GM21381 (cell line): ENCODE measurements around the gene CDC40.
A peak's percentile ranks its signal among the peaks of the same experiment; 100 is the strongest.
"Not testable (repeated sequence)": the region's sequence is repeated elsewhere in the genome, so short reads cannot be mapped to it uniquely, and the experiment has no call there.

ENCODE experiments used
- ATAC-seq: cut with Tn5 transposase; IDR thresholded peaks from one replicate; pipeline ENCODE4 v1.9.1; 2021; ENCODE audit warnings: mild to moderate bottlenecking, moderate library complexity; ENCODE audit not compliant: unreplicated experiment

CDC40 gene

DNA sequence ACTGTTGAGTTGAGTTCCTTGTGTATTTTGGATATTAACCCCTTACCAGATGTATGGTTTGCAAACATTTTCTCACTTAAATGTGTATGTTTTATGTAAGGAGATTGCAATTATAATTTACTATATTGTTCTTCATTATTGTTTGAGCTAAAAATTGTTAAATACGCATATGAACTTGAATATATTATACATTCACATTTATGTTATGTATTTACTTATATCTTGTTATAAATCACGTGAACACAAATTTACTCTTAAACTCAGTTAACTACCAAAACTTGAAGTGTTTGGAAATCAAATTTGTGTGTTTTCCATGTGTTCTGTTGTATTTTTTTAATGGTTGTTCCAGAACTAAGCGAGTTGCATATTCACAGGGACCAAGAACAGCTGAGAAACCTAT lies 18.3 kb downstream of the CDC40 start:
- no peak for ATAC-seq

DNA sequence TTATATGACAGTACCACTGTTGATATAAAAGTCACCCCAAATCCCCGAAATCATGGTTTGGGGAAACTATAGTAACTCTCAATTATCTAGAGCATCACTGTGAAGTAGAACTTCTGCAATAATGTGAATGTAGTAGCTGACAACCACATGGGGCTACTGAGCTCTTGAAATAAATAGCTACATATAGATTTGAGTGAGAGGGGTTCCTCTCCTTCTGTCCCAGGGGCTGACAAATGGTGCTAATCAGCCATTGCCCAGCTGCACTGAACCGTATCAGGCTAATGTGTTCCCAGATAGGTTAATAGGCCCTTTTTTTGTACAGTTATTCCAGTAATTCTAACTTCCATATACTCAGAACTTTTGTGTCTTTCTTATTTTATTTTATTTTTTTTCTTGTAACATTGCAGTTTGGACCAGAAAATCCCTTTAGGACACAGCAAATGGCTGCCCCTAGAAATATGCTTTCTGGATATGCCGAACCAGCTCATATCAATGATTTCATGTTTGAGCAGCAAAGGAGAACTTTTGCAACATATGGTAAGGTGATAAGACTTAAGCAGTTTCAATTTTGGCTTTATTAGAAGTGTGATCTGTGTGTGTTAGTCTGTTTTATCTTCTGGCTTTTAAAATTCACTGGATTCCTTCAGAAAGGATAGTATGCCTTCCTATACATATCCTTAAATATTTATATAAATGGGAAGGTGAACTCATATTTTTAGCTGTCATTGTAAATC lies 21.1 kb downstream of the CDC40 start:
- no peak for ATAC-seq

DNA sequence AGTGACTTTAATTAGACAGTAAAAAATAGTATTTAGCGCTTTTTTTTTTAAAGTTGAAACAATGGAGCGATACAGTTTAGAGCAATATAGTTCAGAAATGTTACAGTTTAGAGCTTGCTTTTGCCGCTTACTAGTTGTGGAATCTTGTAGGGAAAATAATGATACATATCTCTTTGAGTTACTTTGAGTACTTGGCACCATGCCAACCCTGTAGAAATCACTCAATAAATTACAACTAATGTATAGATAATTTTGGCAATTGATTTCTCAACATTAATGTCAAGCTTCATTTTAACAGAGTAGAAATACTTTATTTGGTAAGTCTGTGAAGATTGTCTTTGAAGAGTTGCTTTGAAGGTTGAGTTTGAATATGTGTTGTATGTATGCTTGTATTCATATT lies 27.4 kb downstream of the CDC40 start:
- ATAC-seq, result no peak

DNA sequence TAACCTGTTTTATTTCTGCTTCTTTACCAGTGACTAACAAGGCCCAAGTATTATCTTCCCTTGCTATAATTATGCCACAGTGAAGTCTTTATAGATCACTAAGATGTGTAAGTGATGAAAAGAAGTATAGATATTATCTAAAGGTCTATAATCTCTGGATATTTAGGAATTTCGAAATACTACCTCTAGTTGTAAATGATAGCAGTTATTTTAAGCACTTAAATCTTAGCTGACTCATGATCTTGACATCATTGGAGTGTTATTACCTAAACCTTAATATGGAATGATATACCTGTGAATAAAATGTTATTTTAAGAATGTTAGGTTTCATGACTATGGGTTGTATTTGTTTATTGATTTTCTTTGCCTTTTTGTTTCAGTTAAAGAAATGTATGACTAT lies 31.5 kb downstream of the CDC40 start:
- no peak for ATAC-seq

DNA sequence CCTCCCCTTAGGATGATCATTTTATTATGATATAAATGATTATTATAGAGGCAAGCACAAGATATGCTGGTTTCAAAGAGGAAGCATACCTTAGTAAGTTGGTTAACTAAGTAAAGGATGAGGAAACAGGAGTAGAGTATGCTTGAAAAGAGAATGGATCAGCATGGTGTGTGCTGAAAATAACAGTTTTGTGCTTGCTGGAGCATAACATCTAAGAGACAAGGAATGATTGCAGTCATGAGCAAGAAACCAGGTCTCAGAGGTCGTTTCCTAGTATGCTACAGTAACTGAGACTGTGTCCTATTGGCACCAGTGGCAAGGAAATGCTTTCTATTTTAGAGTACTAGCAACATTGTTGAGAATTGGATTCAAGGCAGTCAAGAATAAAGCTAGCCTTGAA lies 34.1 kb downstream of the CDC40 start:
- no peak for ATAC-seq

DNA sequence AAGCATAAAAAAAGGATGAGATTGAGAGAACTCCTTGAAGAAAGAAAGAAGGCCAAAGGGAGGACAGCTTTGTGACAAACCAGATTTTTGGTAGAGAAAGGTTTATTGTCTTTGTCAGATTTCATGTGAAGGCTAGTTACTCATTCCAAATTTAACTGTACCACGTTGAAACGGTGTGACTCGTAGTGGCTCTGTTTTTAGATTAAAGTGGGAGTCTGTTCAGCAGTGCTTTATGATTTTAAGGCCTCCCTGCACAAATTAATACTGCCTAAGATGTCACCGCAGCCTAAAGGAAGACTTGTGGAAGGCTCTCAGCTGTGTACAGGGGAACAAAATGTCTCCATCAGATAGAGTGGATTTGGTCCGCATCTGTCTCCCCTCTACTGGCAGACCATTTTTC lies 35.9 kb downstream of the CDC40 start:
- ATAC-seq, result no peak

DNA sequence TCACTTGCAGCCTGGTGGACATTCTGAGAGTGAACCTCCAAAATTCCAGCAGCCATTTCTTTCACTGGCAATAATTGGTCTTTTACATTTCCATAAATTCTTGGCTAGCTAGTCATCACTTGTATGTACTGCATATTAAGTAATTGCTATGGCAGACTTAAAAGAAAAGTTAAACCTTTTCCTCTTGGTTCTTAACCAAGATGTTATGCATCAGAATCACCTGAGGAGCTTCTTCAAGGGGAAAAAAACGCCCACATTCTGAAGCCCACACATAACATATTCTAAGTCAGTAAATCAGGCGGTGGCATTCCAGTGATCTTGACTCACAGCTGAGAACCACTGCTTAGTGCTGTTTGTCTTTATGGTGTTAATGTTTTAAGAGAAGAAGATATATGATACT lies 37.0 kb downstream of the CDC40 start:
- no peak for ATAC-seq

DNA sequence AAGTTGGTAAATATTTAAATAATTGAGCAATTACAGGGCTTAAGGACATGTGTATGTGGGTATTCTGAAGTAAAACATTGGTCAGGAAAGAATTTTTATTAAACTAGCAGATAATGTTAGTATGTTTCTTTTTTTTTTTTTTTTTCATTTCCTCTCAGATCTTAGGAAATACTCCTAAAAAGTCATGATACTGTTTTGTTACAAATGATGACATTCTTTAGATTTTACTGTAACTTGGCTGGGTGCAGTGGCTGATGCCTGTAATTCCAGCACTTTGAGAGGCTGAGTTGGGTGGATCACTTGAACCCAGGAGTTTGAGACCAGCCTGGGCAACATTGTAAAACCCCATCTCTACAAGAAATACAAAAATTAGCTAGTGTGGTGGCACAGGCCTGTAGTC lies 41.5 kb downstream of the CDC40 start:
- no peak for ATAC-seq

DNA sequence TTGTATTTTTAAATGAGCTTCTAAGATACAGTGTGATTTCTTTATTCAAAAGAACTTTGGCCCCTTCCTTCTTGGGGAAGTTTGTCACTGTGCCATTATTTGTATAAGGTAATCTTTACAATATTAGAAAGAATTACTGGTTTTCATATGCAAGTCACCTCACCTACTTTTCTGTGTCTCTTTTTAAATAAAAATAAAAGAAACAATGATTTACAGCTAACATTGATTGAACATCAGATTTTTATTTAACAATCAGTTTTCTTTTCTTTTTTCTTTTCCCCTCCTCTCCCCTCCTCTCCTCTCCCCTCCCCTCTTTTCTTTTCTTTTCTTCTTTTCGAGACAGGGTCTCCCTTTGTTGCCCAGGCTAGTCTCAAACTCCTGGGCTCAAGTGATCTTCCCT lies 46.0 kb downstream of the CDC40 start:
- ATAC-seq, result no peak

DNA sequence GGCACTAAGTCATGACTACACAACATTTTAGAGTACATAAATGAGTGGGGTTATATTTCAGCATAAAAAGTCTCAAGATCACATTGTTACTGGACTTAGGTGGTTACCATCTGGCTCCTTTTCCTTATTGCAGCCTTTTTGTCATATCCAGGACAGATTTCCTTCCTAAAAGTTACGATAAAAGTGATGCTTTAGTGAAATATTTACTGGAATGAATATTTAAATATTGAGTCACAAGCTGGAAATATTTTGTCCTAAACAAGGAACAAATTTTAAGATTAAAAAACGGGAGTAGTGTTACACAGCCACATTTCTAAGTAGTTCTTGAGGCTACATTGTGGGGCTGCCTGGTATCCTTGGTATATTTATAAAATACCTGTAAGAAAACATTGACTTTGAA lies 52.2 kb downstream of the CDC40 start:
- ATAC-seq, result no peak

DNA sequence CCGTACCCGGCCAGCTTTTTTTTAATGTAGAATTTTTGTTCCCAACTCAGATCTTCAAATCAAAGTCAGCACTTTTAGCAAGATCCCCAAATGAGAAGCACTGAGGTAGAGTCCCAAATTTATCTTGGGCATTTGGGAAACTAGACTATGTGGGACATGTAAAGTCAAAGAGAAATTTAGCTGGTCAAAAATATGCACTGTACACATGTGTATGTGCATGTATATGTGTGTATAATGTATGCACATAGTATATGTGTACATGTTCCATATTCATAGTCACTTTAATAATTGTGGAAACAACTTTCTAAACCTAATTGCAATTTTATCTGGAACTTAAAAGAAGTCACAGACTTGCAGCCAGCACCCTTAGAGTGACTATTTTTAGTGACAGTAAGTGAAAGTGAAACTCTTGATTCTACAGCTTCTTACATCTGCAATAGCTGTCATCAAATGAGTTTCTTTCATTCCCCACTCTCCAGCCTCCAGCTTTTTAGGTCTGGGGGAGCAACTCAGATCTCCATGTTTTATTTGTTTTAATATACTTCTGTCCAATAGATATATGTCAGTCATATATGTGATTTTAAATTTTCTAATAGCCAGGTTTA lies 53.6 kb downstream of the CDC40 start:
- ATAC-seq, result peak; percentile 90

DNA sequence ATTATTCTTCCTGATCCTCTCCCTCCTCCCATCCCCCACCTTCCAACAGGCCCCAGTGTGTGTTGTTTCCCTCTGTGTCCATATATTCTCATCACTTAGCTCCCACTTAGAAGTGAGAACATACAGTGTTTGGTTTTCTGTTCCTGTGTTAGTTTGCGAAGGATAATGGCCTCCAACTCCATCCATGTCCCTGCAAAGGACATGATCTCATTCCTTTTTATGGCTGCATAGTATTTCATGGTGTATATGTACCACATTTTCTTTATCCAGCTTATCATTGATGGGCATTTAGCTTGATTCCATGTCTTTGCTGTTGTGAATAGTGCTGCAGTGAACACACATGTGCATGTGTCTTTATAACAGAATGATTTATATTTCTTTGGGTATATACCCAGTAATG lies 55.8 kb downstream of the CDC40 start:
- not testable (repeated sequence) for ATAC-seq

DNA sequence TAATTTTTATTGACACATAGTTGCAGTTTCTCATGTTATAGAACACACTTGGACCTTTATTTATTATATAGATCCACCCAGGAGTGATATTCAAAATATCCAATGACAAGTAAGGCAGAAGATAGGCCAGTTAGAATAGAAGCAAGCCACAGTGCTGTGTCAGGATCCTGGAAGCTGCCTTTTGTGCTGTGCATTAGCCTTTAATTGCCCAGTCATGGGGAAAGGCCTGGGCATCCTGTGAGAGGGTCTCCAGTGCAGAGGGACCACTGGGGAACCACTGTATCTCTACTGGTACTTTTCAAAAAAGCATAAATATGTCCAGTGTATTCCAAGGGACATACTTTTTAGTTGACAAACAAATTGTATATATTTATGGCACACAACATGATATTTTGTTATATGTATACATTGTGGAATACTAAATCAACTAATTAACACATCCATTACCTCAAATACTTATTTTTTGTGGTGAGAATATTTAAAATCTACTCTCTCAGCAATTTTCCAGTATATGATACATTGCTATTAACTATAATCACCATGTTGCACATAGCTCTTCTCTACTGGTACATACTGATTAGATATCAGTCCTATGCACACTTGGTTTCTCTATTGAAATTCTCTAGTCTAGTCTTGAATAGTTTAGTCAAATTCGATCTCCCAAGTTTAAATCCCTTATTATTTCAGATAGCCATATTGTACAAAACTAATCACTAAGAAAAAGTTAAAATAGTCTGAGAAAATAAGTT lies 59.5 kb downstream of the CDC40 start:
- no peak for ATAC-seq

DNA sequence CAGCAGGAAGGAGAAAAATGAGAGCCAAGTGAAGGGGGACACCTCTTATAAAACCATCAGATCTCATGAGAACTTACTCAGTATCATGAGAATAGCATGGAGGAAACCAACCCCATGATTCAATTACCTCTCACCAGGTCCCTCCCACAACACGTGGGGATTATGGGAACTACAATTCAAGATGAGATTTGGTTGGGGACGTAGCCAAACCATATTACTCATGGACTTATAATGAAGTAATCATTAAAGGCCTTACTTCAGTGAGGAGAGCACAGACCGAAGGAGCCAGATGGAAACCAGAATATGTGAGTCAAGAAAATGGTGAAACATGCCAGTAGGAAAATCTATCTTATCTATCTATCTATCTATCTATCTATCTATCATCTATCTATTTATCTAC lies 64.4 kb downstream of the CDC40 start:
- ATAC-seq, result not testable (repeated sequence)

DNA sequence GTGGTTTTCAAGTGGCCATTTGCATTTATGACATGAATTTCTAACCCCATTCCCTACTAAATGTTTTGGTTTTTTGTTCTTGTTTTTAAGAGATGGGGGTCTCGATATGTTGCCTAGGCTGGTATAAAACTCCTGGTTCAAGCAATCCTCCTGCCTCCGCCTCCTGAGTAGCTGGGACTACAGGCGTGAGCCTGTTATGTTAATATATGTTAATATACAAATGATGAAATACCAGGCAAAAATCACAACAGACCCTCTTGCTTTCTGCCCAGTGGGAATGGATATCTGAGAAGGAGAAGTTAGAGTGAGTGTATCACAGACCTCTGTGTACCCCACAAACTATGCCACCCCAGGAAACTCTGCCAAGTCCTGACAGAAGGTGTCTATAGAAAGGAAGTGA lies 66.2 kb downstream of the CDC40 start:
- no peak for ATAC-seq

DNA sequence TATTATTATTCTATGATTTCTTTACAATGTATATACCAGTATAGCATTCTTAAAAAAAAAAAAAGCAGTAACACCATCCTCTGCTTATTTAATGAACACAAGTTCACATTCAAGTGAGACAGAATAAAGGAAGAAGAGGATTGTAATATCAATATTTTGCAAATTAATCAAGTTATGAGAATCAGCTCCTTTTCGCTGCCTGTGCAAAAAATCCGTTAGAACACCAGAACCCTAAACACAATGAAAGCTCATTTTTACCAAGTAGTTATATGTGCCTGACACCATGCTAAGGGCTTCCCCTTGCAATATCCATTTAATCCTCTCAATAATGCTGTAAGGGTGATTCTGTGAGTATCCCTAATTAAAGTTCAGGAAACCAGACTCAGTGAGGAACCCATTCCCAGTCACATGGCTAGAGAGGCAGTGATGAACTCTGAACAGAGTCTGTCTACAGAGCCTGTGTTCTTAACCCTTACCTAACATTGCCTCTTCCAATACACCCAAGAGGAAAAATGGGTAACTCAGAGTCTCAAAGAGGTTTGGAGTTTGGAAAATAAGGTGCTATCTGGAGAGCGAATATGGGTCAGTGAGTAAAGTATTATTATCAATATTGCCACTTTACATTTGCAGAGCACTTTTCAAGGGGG lies 66.8 kb downstream of the CDC40 start:
- ATAC-seq, result no peak

DNA sequence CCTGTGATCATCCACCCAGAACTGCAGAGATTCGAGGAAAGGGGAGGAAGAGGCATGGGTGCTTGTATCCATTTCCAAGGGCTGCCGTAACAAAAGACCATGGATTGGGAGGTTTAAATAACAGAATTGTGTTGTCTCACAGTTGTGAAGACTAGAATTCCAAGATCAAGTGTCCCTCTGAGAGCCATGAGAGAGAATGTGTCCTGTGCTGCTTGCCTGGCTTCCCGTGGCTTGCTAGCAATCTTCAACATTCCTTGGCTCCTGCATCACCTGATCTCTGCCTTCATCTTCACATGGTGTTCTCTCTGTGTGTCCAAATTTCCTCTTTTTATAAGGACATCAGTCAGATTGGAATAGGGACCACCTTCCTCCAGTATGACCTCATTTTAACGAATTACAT lies 69.8 kb downstream of the CDC40 start:
- no peak for ATAC-seq

DNA sequence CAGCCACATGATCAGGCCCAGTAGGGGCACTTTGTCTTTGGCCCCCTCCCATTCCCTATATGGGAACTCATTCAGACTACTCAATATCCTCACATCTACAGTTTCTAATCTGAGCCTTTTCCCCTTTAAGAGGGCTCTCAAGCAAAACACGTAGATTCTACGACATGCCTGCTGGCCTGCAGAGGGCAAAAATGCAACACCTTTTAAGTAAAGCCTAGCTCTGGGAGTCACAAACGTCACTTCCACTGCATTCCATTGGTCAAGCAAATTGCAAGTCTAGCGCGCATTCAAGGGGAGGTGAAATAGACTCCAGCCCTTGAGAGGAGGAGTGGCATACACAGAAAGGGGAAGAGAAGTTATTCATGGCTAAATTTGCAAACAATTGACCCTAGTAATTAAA lies 70.6 kb downstream of the CDC40 start:
- no peak for ATAC-seq

DNA sequence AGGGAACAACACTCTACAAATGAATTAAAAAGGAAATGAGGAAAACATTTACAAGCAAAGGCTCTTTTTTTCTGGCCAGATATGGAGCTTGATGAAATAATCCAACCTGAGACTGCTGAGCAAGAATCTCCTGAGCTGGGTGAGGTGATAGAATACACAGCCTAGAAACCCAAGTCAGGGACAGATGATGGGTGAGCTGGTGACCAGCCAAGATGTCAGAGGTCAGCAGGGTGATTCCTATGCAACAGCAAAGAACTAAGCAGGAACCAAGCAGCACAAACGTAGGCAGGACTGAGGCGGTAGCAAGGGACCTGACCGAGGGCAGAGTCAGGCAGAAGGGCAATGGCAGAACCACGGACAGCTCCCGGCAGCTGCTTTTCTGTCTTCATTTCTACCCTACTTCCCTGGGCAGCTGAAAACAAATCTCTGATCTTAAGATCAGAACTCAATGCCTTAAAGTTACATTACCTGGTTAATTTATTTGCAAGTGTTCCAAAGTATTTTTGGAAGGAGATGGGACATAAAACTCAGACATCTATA lies 75.1 kb downstream of the CDC40 start:
- ATAC-seq, result no peak

DNA sequence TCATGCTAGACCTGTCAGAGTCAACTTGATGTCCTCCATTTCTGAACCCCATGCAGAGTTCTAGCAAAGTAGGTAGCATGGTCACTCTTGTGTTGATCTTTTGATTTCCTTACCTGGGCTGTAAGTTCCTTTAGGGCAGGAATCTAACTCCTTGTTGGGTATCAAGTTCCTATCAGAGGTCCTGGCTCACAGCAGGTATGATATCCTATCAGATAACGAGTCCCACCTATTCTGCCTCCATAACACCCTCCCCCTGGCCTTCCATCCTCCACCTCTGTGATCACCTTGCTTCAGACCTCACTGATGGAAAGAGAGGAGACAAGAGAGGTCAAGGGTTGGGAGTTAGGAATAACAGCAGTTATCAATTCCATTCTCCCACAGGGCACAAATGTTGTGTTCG lies 76.1 kb downstream of the CDC40 start:
- ATAC-seq, result no peak

DNA sequence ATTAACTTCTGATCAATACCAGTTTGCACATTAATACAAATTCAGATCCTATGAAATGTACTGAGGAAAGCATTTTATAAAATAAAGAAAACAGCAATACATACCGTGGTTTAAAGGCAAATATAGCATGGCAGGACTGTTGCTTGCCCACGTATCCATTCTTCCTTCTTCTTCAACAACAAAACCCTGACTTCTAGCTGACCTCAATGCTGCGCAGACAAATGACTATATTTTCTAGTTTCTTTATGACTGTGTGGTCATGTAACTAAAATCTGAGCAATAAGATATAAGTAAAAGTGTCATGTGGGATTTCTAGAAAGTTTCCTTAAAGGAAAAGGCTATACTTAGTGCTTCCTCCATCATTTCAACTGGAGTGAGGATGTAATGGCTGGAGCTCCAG lies 85.0 kb downstream of the CDC40 start:
- ATAC-seq, result no peak

DNA sequence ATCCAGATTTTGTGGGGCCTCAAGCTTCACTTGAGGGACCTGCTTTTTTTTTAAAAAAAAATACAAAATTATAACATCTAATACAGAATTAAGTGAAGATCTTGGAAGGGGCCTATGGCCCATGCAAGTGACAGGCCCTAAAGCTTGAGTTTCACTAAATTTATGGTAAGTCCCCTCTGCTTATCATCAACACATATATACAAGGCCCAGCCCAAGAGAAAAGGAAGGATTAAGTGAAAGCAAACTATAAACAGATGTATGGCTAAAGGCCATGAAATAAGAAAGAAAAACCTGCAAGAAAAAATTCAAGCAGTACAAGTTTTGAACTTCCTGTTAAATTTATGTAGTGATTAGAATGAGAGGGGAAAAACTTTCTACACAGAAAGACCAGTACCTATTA lies 86.8 kb downstream of the CDC40 start:
- ATAC-seq, result no peak
